Thyroid gland (tissue), 4 donors: ENCODE results near the gene MRTFB. TPM values are rescaled to one million over a fixed set of nuclear protein-coding genes. Genes with fewer than 3 reads are reported as not detected.
A peak's percentile ranks its signal among the peaks of the same experiment; 100 is the strongest.

Source experiments
- DNase-seq, 2 donors: peaks; one replicate each; pipeline ENCODE4 v3.0.0-alpha.2; 2019
- H3K27ac ChIP-seq, 3 donors: fragments of 200-600 bp; sonication (generic); 1 replicate in 2 of 3; 2 replicates in 1 of 3; pipeline ENCODE4 v1.5.1; 2016 to 2019; ENCODE audit warnings: mild to moderate bottlenecking in 1 of 3, moderate library complexity in 1 of 3
- H3K27me3 ChIP-seq: fragments of 200-600 bp; sonication (generic); one replicate; pipeline ENCODE4 v1.5.1; 2019
- H3K36me3 ChIP-seq, 2 donors: fragments of 200-600 bp; sonication (generic); one replicate each; pipeline ENCODE4 v1.5.1; 2016 to 2019
- H3K4me1 ChIP-seq, 2 donors: fragments of 200-600 bp; sonication (generic); one replicate each; pipeline ENCODE4 v1.5.1; 2017 to 2019
- H3K4me3 ChIP-seq, 3 donors: fragments of 200-600 bp; sonication (generic); replicated peaks in 1 of 3; 1 replicate in 2 of 3; 2 replicates in 1 of 3; pipeline ENCODE4 v1.5.1; 2016; ENCODE audit warnings: mild to moderate bottlenecking in 1 of 3
- H3K9me3 ChIP-seq: fragments of 200-600 bp; sonication (generic); one replicate; pipeline ENCODE4 v1.5.1; 2017
- CTCF ChIP-seq, 6 experiments: fragments of 200-600 bp in 3 of 6; fragments of 450-650 bp in 3 of 6; sonication (generic) in 3 of 6; IDR thresholded peaks; one replicate each; pipeline ENCODE4 v1.5.1; 2016 to 2019; ENCODE audit warnings: antibody characterized with exemption in 6 of 6, mild to moderate bottlenecking in 2 of 6, inconsistent platforms in 1 of 6, moderate library complexity in 1 of 6
- POLR2A ChIP-seq, 2 donors: fragments of 450-650 bp; IDR thresholded peaks; one replicate each; pipeline ENCODE4 v1.6.1; 2017; ENCODE audit warnings: antibody characterized with exemption in 2 of 2, mild to moderate bottlenecking in 2 of 2, moderate library complexity in 1 of 2
- WGBS, 2 donors: methylation state at CpG; one replicate each; pipeline ENCODE4 v1.1.5; 2017; 5-methylcytosine and 5-hydroxymethylcytosine counted together
- intact Hi-C: fragments of 100-400 bp; cut with DNase I; formaldehyde crosslinking; loops from one replicate; pipeline ENCODE4 v1.15.1; 2023
- total RNA-seq, 4 donors: library from RNA; depleted of rRNA; stranded (reverse); fragments of >200 nt; gene quantifications; one replicate each; pipeline ENCODE4 v1.2.3, GENCODE V29; 2016

MRTFB gene
- total RNA-seq, 4 donors from 2014 or later, result 51.2 to 131 (median 74.0) TPM

- H3K4me3 ChIP-seq, result no peak overlapping the region
- H3K36me3 ChIP-seq, result no peaks in the 10 kb centered on the region
- intact Hi-C loops, result no loop called here
- H3K9me3 ChIP-seq, result no peaks in the 10 kb centered on the region
- H3K27ac ChIP-seq, result no peak overlapping the region
- no peaks in the 10 kb centered on the region for H3K27me3 ChIP-seq
- peaks cover 0 to 6% of the 10 kb centered on the region in 2 donors for H3K4me1 ChIP-seq
- no peak for TF ChIP-seq POLR2A (IDR thresholded peaks at IDR 0.05)
- TF ChIP-seq CTCF (IDR thresholded peaks at IDR 0.05), result no peak
- DNase-seq, result no peak
- WGBS, 2 donors, result 92% methylated on average over 5 of the region's 5 CpGs
Observed at GRCh38 chr16:14051103-14051729, 19.9 kb upstream of the MRTFB start.

- Histone ChIP-seq H3K27ac (peak overlapping the region in 2 of 3 donors; percentile 50 to 71), H3K4me1 (peaks cover 0 to 8% of the 10 kb centered on the region in 2 donors), H3K27me3 (no peaks in the 10 kb centered on the region), H3K9me3 (no peaks in the 10 kb centered on the region), H3K4me3 (no peak overlapping the region), H3K36me3 (no peaks in the 10 kb centered on the region)
- 62 to 67% methylated on average over 5 of the region's 5 CpGs for WGBS, 2 donors
- no peak for DNase-seq
- no peak for TF ChIP-seq CTCF (IDR thresholded peaks at IDR 0.05)
- no peak for TF ChIP-seq POLR2A (IDR thresholded peaks at IDR 0.05)
- intact Hi-C loops, result no loop called here
Observed at GRCh38 chr16:14056970-14057369, 14.1 kb upstream of the MRTFB start.

- Histone ChIP-seq H3K4me1 (peaks cover 0 to 8% of the 10 kb centered on the region in 2 donors), H3K36me3 (no peaks in the 10 kb centered on the region), H3K4me3 (no peak overlapping the region), H3K27ac (peak overlapping the region in 2 of 3 donors; percentile 50 to 71), H3K27me3 (no peaks in the 10 kb centered on the region), H3K9me3 (no peaks in the 10 kb centered on the region)
- WGBS, 2 donors, result 67 to 79% methylated on average over 10 of the region's 10 CpGs
- intact Hi-C loops, result no loop called here
- DNase-seq, result no peak
- no peak for TF ChIP-seq CTCF (IDR thresholded peaks at IDR 0.05)
- TF ChIP-seq POLR2A (IDR thresholded peaks at IDR 0.05), result no peak
Observed at GRCh38 chr16:14057878-14058382, 13.2 kb upstream of the MRTFB start.

GRCh38 chr16:14061732-14062259 lies 9.3 kb upstream of the MRTFB start:
- no peak for DNase-seq
- Histone ChIP-seq H3K4me1 (peaks cover 0 to 8% of the 10 kb centered on the region in 2 donors), H3K27ac (no peak overlapping the region), H3K4me3 (no peak overlapping the region), H3K27me3 (no peaks in the 10 kb centered on the region), H3K36me3 (no peaks in the 10 kb centered on the region), H3K9me3 (no peaks in the 10 kb centered on the region)
- 96 to 100% methylated on average over 1 of the region's 1 CpG for WGBS, 2 donors
- no peak for TF ChIP-seq CTCF (IDR thresholded peaks at IDR 0.05)
- TF ChIP-seq POLR2A (IDR thresholded peaks at IDR 0.05), result no peak
- intact Hi-C loops, result no loop called here

GRCh38 chr16:14062261-14062660 lies 8.9 kb upstream of the MRTFB start:
- Histone ChIP-seq H3K4me1 (peaks cover 0 to 5% of the 10 kb centered on the region in 2 donors), H3K36me3 (no peaks in the 10 kb centered on the region), H3K27ac (no peak overlapping the region), H3K9me3 (no peaks in the 10 kb centered on the region), H3K4me3 (no peak overlapping the region), H3K27me3 (no peaks in the 10 kb centered on the region)
- intact Hi-C loops, result no loop called here
- DNase-seq, result no peak
- 86 to 94% methylated on average over 7 of the region's 7 CpGs for WGBS, 2 donors
- TF ChIP-seq CTCF (IDR thresholded peaks at IDR 0.05), result no peak
- no peak for TF ChIP-seq POLR2A (IDR thresholded peaks at IDR 0.05)
